ENCODE data around the gene UNC5C. TPM values are rescaled to one million over a fixed set of nuclear protein-coding genes. Genes with fewer than 3 reads are reported as not detected.

The UNC5C gene
- total RNA-seq, 2 donors from 2014 or later: 0.52 to 2.0 TPM

DNA sequence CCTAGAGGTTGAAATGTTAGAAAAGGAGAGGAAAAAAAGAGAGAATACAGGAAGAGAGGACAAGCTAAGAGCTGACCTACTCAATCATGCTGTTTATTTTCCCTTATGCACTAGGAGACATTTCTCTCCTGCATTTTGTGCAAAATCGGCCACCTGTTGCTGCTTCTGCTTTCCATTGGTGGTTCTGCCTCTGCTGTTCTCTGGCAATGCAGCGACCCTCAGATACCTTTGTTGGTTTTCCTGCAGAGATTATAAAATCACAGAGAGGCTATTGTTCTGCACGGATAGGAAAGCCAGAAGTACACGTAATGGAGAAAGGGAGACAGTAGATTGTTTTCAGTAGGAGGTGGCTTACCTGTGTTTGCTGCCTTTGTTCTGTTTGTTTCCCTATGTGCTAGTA lies 108.9 kb downstream of the UNC5C start:
- Histone ChIP-seq H3K4me3 (no peak overlapping the region), H3K9me3 (no peaks in the 10 kb centered on the region), H3K36me3 (replicated peaks in 1 of 2; ENCODE audit: insufficient read depth in 1 of 2, low read depth in 2 of 2) (no peaks in the 10 kb centered on the region), H3K4me1 (peaks cover 2% of the 10 kb centered on the region), H3K27me3 (no peaks in the 10 kb centered on the region), H3K27ac (peak overlapping the region in 3 of 4 donors; percentile 12 to 38 (median 27))
- intact Hi-C loops (cut with DNase I): no loop called here
- no peak for TF ChIP-seq CTCF (IDR thresholded peaks at IDR 0.05)
- no peak for TF ChIP-seq POLR2A (IDR thresholded peaks at IDR 0.05)
- ATAC-seq (peak; percentile 24), DNase-seq (no peak)
- WGBS, 2 donors: 9 to 18% methylated on average over 4 of the region's 4 CpGs

GRCh38 chr4:95439071-95439470 lies 109.7 kb downstream of the UNC5C start:
- intact Hi-C loops (cut with DNase I): no loop called here
- Histone ChIP-seq H3K27me3 (no peaks in the 10 kb centered on the region), H3K4me1 (no peaks in the 10 kb centered on the region), H3K4me3 (no peak overlapping the region), H3K36me3 (replicated peaks in 1 of 2; ENCODE audit: insufficient read depth in 1 of 2, low read depth in 2 of 2) (no peaks in the 10 kb centered on the region), H3K27ac (peak overlapping the region in 2 of 4 donors; percentile 27 to 38), H3K9me3 (no peaks in the 10 kb centered on the region)
- 57 to 62% methylated on average over 2 of the region's 2 CpGs for WGBS, 2 donors
- TF ChIP-seq CTCF (IDR thresholded peaks at IDR 0.05) (no peak), POLR2A (IDR thresholded peaks at IDR 0.05) (no peak)
- DNase-seq (no peak), ATAC-seq (no peak)

DNA sequence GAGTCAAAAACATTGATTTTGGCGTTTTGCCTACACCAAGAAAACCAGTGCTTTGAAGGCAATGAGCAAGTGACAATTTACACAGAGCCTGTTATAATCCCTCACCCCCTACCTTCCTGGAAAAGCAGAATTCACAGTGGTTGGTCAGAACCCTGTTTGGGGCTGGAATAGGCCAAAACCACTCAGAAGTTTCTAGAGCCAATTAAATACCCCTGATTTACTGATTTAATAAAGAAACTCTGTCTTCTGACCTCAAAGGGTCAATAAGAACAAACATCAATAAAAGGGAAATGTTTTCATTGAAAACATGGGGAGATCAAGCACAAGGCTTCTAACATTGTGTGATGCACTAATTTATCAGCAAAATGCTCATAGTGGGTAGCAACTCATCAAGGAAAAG lies 116.3 kb downstream of the UNC5C start:
- no peak overlapping the region for H3K4me3 ChIP-seq
- TF ChIP-seq POLR2A (IDR thresholded peaks at IDR 0.05): no peak
- TF ChIP-seq CTCF (IDR thresholded peaks at IDR 0.05): no peak
- no peaks in the 10 kb centered on the region for H3K36me3 ChIP-seq (replicated peaks in 1 of 2; ENCODE audit: insufficient read depth in 1 of 2, low read depth in 2 of 2)
- no peaks in the 10 kb centered on the region for H3K27me3 ChIP-seq
- no peaks in the 10 kb centered on the region for H3K9me3 ChIP-seq
- no peak overlapping the region for H3K27ac ChIP-seq
- H3K4me1 ChIP-seq: no peaks in the 10 kb centered on the region
- no peak for ATAC-seq
- WGBS, 2 donors: 7 to 20% methylated on average over 1 of the region's 1 CpG
- intact Hi-C loops (cut with DNase I): no loop called here
- no peak for DNase-seq

DNA sequence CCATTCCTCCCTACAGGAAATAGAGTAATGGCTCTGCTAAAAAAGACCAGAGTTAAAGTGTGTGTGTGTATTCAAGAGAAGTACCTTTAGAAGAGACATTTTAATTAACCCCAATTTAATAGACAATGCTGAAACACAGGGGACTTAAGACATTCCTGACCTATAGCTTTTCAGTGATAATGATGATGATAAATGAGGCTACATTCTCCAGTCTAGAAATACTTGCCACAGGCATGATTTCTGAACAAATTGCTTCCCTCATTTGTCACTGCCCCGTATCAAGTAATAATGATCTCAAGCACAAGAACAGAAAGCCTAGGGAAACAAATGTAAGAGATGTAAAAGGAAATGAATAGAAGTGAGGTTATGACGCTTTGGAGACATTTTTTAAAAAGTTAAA lies 117.1 kb downstream of the UNC5C start:
- H3K4me3 ChIP-seq: no peak overlapping the region
- ATAC-seq (no peak), DNase-seq (no peak)
- H3K9me3 ChIP-seq: no peaks in the 10 kb centered on the region
- intact Hi-C loops (cut with DNase I): no loop called here
- no peaks in the 10 kb centered on the region for H3K4me1 ChIP-seq
- H3K27me3 ChIP-seq: no peaks in the 10 kb centered on the region
- H3K27ac ChIP-seq: no peak overlapping the region
- WGBS, 2 donors: 41 to 46% methylated on average over 2 of the region's 2 CpGs
- no peaks in the 10 kb centered on the region for H3K36me3 ChIP-seq (replicated peaks in 1 of 2; ENCODE audit: insufficient read depth in 1 of 2, low read depth in 2 of 2)
- no peak for TF ChIP-seq CTCF (IDR thresholded peaks at IDR 0.05)
- TF ChIP-seq POLR2A (IDR thresholded peaks at IDR 0.05): no peak

DNA sequence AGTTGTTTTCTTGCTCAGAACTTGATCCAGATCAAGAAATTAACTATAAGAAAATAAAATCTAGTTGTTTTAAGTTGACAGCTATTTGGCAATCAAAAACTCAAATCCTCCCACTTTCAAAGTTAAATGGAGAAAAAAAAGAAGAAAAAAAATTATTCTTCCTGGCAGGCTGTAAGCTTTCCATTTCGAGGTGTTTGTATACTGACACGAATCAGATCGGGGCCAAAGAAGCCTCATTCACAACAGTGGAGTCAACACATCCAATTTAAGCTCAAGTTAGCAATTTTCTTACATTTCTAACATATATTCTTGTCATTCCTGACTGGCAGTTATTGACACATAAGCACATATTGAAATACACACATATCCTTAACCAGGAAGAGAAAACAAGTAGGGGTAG lies 119.4 kb downstream of the UNC5C start:
- 80 to 86% methylated on average over 3 of the region's 3 CpGs for WGBS, 2 donors
- Histone ChIP-seq H3K4me3 (no peak overlapping the region), H3K9me3 (no peaks in the 10 kb centered on the region), H3K36me3 (replicated peaks in 1 of 2; ENCODE audit: insufficient read depth in 1 of 2, low read depth in 2 of 2) (no peaks in the 10 kb centered on the region), H3K27ac (no peak overlapping the region), H3K4me1 (no peaks in the 10 kb centered on the region), H3K27me3 (no peaks in the 10 kb centered on the region)
- intact Hi-C loops (cut with DNase I): no loop called here
- no peak for DNase-seq
- TF ChIP-seq POLR2A (IDR thresholded peaks at IDR 0.05) (no peak), CTCF (IDR thresholded peaks at IDR 0.05) (no peak)
- ATAC-seq: no peak
